ENCODE results near the gene ENTHD1.

ENTHD1 gene

DNA sequence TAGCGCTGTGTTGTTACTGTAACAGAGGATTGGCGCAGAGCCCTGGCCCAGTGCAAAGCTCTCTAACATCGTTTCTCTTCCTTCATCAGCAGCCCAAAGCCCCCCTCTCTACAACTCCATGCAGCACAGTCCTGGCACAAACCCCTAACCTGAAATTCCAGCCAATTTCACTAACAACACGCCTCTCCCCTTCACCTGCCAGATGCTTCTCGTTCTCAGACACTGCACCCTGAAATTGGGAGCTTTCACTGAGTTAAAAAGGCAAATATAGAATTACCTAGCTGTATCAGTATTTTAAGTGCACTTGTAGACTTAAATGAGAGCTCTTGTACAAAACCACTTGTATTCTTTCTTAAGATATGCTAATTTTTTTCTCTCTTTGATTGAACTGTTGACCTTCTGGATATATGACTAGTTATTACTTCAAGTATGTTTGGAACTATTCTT, 23.7 kb upstream of the ENTHD1 start:
- H4K20me1 ChIP-seq (ENCODE audit: insufficient read depth) = no peaks in the 10 kb centered on the region
- no peak overlapping the region for H3K9ac ChIP-seq
- H3K27ac ChIP-seq = no peak overlapping the region
- H3K79me2 ChIP-seq (ENCODE audit: insufficient read depth, low read depth) = no peaks in the 10 kb centered on the region
- no peak overlapping the region for H2AFZ ChIP-seq (ENCODE audit: low read depth)
- H3K36me3 ChIP-seq (ENCODE audit: insufficient read depth) = no peaks in the 10 kb centered on the region
- H3K27me3 ChIP-seq (ENCODE audit: insufficient read depth, low read depth) = no peaks in the 10 kb centered on the region
- no peak overlapping the region for H3K4me3 ChIP-seq (IDR thresholded peaks at IDR 0.05; ENCODE audit: insufficient read depth, low read depth, low read length)
- TF ChIP-seq, protein P1, sequence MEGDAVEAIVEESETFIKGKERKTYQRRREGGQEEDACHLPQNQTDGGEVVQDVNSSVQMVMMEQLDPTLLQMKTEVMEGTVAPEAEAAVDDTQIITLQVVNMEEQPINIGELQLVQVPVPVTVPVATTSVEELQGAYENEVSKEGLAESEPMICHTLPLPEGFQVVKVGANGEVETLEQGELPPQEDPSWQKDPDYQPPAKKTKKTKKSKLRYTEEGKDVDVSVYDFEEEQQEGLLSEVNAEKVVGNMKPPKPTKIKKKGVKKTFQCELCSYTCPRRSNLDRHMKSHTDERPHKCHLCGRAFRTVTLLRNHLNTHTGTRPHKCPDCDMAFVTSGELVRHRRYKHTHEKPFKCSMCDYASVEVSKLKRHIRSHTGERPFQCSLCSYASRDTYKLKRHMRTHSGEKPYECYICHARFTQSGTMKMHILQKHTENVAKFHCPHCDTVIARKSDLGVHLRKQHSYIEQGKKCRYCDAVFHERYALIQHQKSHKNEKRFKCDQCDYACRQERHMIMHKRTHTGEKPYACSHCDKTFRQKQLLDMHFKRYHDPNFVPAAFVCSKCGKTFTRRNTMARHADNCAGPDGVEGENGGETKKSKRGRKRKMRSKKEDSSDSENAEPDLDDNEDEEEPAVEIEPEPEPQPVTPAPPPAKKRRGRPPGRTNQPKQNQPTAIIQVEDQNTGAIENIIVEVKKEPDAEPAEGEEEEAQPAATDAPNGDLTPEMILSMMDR (conservative IDR thresholded peaks at IDR 0.05; ENCODE audit: low read depth, low read length) = no peak
- no peaks in the 10 kb centered on the region for H3K4me1 ChIP-seq (ENCODE audit: low read depth, poor library complexity, severe bottlenecking)
- H3K4me2 ChIP-seq = no peak overlapping the region

DNA sequence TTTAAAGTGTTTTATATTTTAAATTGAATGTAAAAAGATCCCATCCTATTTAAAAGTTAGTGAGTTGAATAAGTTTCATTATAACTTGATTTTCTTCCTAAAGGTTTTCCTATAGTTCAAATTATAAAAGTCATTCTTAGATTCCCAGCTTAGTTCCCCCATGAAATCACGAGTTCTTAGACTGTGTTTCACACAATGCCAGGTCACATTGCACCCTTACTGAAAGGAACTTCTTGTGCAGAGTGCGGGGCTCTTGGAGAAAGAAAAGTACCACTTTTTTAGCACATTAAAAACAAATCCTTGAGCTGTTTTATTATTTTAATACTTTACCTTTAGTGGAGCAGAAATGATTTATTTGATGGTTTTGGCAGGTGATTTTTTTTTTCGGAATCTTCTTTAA, 22.9 kb upstream of the ENTHD1 start:
- TF ChIP-seq, protein P1 (conservative IDR thresholded peaks at IDR 0.05; ENCODE audit: low read depth, low read length) = no peak

DNA sequence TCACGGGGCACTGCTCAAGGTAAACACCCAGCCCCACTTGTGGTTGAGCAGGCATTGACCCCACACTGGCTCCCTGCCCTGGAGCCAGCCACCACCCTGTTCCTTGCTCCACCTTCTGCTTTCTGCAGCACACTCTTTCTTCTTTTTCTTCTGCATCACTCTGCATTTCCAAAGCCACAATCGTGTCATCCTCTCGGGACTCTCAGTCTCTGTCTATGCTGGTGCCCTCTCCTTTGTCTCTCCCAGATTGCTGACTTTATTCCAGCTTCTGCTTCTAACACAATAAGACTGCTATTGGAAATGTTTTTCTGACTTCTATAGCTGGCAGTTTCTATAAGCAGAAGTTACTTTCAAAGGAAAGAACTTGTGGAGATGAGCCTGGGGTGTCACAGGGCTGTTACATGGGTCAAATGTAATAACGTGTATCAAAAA, 21.8 kb upstream of the ENTHD1 start:
- TF ChIP-seq, protein P1 (conservative IDR thresholded peaks at IDR 0.05; ENCODE audit: low read depth, low read length) = no peak
- Histone ChIP-seq H3K4me1 (ENCODE audit: low read depth, poor library complexity, severe bottlenecking) (no peaks in the 10 kb centered on the region), H3K9ac (no peak overlapping the region), H2AFZ (ENCODE audit: low read depth) (no peak overlapping the region), H3K79me2 (ENCODE audit: insufficient read depth, low read depth) (no peaks in the 10 kb centered on the region), H4K20me1 (ENCODE audit: insufficient read depth) (no peaks in the 10 kb centered on the region), H3K36me3 (ENCODE audit: insufficient read depth) (no peaks in the 10 kb centered on the region), H3K27ac (no peak overlapping the region), H3K4me3 (IDR thresholded peaks at IDR 0.05; ENCODE audit: insufficient read depth, low read depth, low read length) (no peak overlapping the region), H3K4me2 (no peak overlapping the region), H3K27me3 (ENCODE audit: insufficient read depth, low read depth) (no peaks in the 10 kb centered on the region)

More for the DNA sequence above, 22.9 kb upstream of the ENTHD1 start:
- Histone ChIP-seq H3K4me1 (ENCODE audit: low read depth, poor library complexity, severe bottlenecking) (no peaks in the 10 kb centered on the region), H3K27ac (no peak overlapping the region), H4K20me1 (ENCODE audit: insufficient read depth) (no peaks in the 10 kb centered on the region), H3K79me2 (ENCODE audit: insufficient read depth, low read depth) (no peaks in the 10 kb centered on the region), H3K4me2 (no peak overlapping the region), H3K36me3 (ENCODE audit: insufficient read depth) (no peaks in the 10 kb centered on the region), H3K27me3 (ENCODE audit: insufficient read depth, low read depth) (no peaks in the 10 kb centered on the region), H2AFZ (ENCODE audit: low read depth) (no peak overlapping the region), H3K9ac (no peak overlapping the region), H3K4me3 (IDR thresholded peaks at IDR 0.05; ENCODE audit: insufficient read depth, low read depth, low read length) (no peak overlapping the region)

DNA sequence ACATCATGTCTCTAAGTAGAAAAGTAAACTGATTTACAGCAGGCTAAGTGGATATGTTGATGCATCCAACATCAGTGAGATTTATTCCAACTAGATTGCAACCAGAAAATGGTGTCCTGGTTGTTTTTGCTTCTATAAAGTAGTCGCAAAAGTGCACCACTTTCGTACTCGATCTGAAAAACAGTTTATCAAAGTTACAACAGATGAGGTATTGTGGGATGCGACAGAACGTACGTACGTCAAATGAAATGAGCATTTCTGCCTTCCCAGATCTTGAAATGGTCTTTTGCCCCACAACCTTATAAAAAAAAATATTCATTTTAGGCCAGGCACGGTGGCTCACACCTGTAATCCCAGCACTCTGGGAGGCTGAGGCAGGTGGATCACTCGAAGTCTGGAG, 21.0 kb upstream of the ENTHD1 start:
- H3K27me3 ChIP-seq (ENCODE audit: insufficient read depth, low read depth) = no peaks in the 10 kb centered on the region
- no peak overlapping the region for H3K4me2 ChIP-seq
- no peaks in the 10 kb centered on the region for H4K20me1 ChIP-seq (ENCODE audit: insufficient read depth)

More for the DNA sequence above, 21.0 kb upstream of the ENTHD1 start:
- H3K36me3 ChIP-seq (ENCODE audit: insufficient read depth) = no peaks in the 10 kb centered on the region
- no peak overlapping the region for H3K9ac ChIP-seq
- TF ChIP-seq, protein P1 (conservative IDR thresholded peaks at IDR 0.05; ENCODE audit: low read depth, low read length) = no peak
- no peak overlapping the region for H3K27ac ChIP-seq
- H3K4me3 ChIP-seq (IDR thresholded peaks at IDR 0.05; ENCODE audit: insufficient read depth, low read depth, low read length) = no peak overlapping the region
- no peaks in the 10 kb centered on the region for H3K79me2 ChIP-seq (ENCODE audit: insufficient read depth, low read depth)
- H2AFZ ChIP-seq (ENCODE audit: low read depth) = no peak overlapping the region
- no peaks in the 10 kb centered on the region for H3K4me1 ChIP-seq (ENCODE audit: low read depth, poor library complexity, severe bottlenecking)
